IPS-18c (cell line): ENCODE measurements around the gene KAT2B.

ENCODE experiments used
- H3K4me3 ChIP-seq: 2 replicates; pipeline ENCODE4 v1.7.0; 2013; ENCODE audit warnings: low read depth, mild to moderate bottlenecking, low read length, moderate library complexity; ENCODE audit not compliant: insufficient read depth
- H3K9me3 ChIP-seq: one replicate; pipeline ENCODE4 v1.6.1; 2013; ENCODE audit warnings: mild to moderate bottlenecking, low read length, moderate library complexity; ENCODE audit not compliant: control insufficient read depth, insufficient read depth

Gene KAT2B

GRCh38 chr3:20105513-20106280 lies 65.5 kb downstream of the KAT2B start:
- no peaks in the 10 kb centered on the region for H3K9me3 ChIP-seq
- H3K4me3 ChIP-seq: no peak overlapping the region

- H3K9me3 ChIP-seq: no peaks in the 10 kb centered on the region
- no peak overlapping the region for H3K4me3 ChIP-seq
Observed at GRCh38 chr3:20107722-20108121, 67.5 kb downstream of the KAT2B start.

GRCh38 chr3:20108869-20109268 lies 68.6 kb downstream of the KAT2B start:
- Histone ChIP-seq H3K9me3 (no peaks in the 10 kb centered on the region), H3K4me3 (no peak overlapping the region)

GRCh38 chr3:20110826-20111225 lies 70.6 kb downstream of the KAT2B start:
- Histone ChIP-seq H3K4me3 (no peak overlapping the region), H3K9me3 (no peaks in the 10 kb centered on the region)

GRCh38 chr3:20111836-20112235 lies 71.6 kb downstream of the KAT2B start:
- no peaks in the 10 kb centered on the region for H3K9me3 ChIP-seq
- H3K4me3 ChIP-seq: no peak overlapping the region

GRCh38 chr3:20121088-20121487 lies 80.8 kb downstream of the KAT2B start:
- no peaks in the 10 kb centered on the region for H3K9me3 ChIP-seq
- no peak overlapping the region for H3K4me3 ChIP-seq

GRCh38 chr3:20123131-20123652 lies 82.9 kb downstream of the KAT2B start:
- Histone ChIP-seq H3K4me3 (no peak overlapping the region), H3K9me3 (no peaks in the 10 kb centered on the region)

- Histone ChIP-seq H3K9me3 (no peaks in the 10 kb centered on the region), H3K4me3 (no peak overlapping the region)
Observed at GRCh38 chr3:20125289-20125688, 85.0 kb downstream of the KAT2B start.

GRCh38 chr3:20125897-20126296 lies 85.7 kb downstream of the KAT2B start:
- H3K9me3 ChIP-seq: no peaks in the 10 kb centered on the region
- no peak overlapping the region for H3K4me3 ChIP-seq

- Histone ChIP-seq H3K4me3 (no peak overlapping the region), H3K9me3 (no peaks in the 10 kb centered on the region)
Observed at GRCh38 chr3:20128358-20128757, 88.1 kb downstream of the KAT2B start.

- no peak overlapping the region for H3K4me3 ChIP-seq
- H3K9me3 ChIP-seq: no peaks in the 10 kb centered on the region
Observed at GRCh38 chr3:20130106-20130505, 89.9 kb downstream of the KAT2B start.

GRCh38 chr3:20136231-20136630 lies 96.0 kb downstream of the KAT2B start:
- H3K4me3 ChIP-seq: no peak overlapping the region
- no peaks in the 10 kb centered on the region for H3K9me3 ChIP-seq

- no peaks in the 10 kb centered on the region for H3K9me3 ChIP-seq
- no peak overlapping the region for H3K4me3 ChIP-seq
Observed at GRCh38 chr3:20137647-20138046, 97.4 kb downstream of the KAT2B start.

GRCh38 chr3:20140881-20141280 lies 100.6 kb downstream of the KAT2B start:
- Histone ChIP-seq H3K4me3 (no peak overlapping the region), H3K9me3 (no peaks in the 10 kb centered on the region)

- Histone ChIP-seq H3K4me3 (no peak overlapping the region), H3K9me3 (no peaks in the 10 kb centered on the region)
Observed at GRCh38 chr3:20141316-20141715, 101.1 kb downstream of the KAT2B start.

- H3K4me3 ChIP-seq: no peak overlapping the region
- no peaks in the 10 kb centered on the region for H3K9me3 ChIP-seq
Observed at GRCh38 chr3:20141851-20142250, 101.6 kb downstream of the KAT2B start.

- no peak overlapping the region for H3K4me3 ChIP-seq
- H3K9me3 ChIP-seq: no peaks in the 10 kb centered on the region
Observed at GRCh38 chr3:20142517-20142916, 102.3 kb downstream of the KAT2B start.

- no peak overlapping the region for H3K4me3 ChIP-seq
- H3K9me3 ChIP-seq: no peaks in the 10 kb centered on the region
Observed at GRCh38 chr3:20143519-20143918, 103.3 kb downstream of the KAT2B start.

- Histone ChIP-seq H3K4me3 (no peak overlapping the region), H3K9me3 (no peaks in the 10 kb centered on the region)
Observed at GRCh38 chr3:20145874-20146273, 105.6 kb downstream of the KAT2B start.
